GM12891 (cell line): Measurements from ENCODE around the gene ATP6AP1.

Experiments used
- PAX5 ChIP-seq: IDR thresholded peaks from 2 replicates; pipeline ENCODE4 v1.6.1; 2011; ENCODE audit warnings: low read length, moderate library complexity, mild to moderate bottlenecking; ENCODE audit not compliant: insufficient read depth, severe bottlenecking
- POLR2A ChIP-seq: IDR thresholded peaks from 2 replicates; pipeline ENCODE4 v1.6.1; 2011; ENCODE audit warnings: low read depth, low read length, control low read depth
- POLR2AphosphoS5 ChIP-seq: IDR thresholded peaks from 2 replicates; pipeline ENCODE4 v1.6.1; 2011; ENCODE audit warnings: low read depth, low read length, control low read depth
- POU2F2 ChIP-seq: IDR thresholded peaks from 2 replicates; pipeline ENCODE4 v1.6.1; 2011; ENCODE audit warnings: low read depth, mild to moderate bottlenecking, control low read depth, low read length, moderate library complexity
- SPI1 ChIP-seq: IDR thresholded peaks from 2 replicates; pipeline ENCODE4 v1.6.1; 2011; ENCODE audit warnings: low read depth, low read length, control low read depth
- TAF1 ChIP-seq: IDR thresholded peaks from 2 replicates; pipeline ENCODE4 v1.6.1; 2011; ENCODE audit warnings: low read depth, low read length, control low read depth

DNA sequence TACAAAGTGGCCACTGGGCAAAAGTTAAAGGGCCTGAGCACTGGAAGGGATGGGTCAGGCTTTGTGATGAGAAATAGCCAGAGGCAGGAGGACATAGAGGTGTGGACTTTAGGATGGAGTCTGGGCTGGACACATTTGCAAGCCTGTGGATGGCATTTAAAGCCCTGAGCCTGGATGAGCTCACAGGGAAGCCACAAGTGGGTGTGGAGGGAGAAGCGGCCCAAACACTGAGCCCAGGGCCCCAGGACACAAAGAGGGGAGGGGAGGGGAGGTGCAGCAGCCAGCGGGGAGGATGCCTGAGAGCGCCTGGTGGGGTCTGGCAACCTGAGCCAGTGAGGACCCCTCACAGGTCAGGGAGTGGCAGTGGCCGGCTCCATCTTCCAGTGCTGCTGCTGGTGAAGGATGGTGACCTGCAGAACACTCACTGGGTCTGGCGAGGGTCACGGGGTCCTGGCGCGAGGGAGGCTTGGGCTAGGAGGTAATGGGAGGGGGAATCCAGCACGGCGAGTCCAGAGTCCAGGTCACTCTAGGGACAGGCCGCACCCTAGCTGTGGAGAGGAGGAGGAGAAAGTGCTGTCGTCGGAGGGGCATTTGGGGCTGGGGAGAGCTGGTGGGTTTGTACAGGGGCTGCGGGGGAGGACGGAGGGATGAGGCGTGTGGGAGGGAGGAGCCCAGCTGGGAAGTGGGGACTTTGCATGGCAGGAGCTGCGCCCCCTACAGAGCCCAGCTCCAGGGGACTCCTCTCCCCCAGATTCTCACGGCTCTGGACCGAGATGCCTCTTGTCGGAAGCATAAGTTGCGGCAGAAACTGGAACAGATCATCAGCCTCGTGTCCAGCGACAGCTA is 43.6 kb downstream of the ATP6AP1 start:
- no peak for TF ChIP-seq POLR2A
- no peak for TF ChIP-seq POLR2AphosphoS5
- TF ChIP-seq TAF1, result no peak
- no peak for TF ChIP-seq PAX5
- no peak for TF ChIP-seq SPI1
- TF ChIP-seq POU2F2, result no peak
